ENCODE measurements around the gene CCDC13.
A peak's percentile ranks its signal among the peaks of the same experiment; 100 is the strongest.

CCDC13 gene

GRCh38 chr3:42795621-42796181 is 22.6 kb upstream of the CCDC13 start:
- no peak for DNase-seq

GRCh38 chr3:42790714-42791229 is 17.7 kb upstream of the CCDC13 start:
- DNase-seq = no peak

GRCh38 chr3:42786631-42787030 is 13.6 kb upstream of the CCDC13 start:
- no peak for DNase-seq

- DNase-seq = no peak
Measured at GRCh38 chr3:42786212-42786611, 13.2 kb upstream of the CCDC13 start.

GRCh38 chr3:42780892-42781700 is 8.0 kb upstream of the CCDC13 start:
- DNase-seq = no peak

- no peak for DNase-seq
Measured at GRCh38 chr3:42780398-42780797, 7.3 kb upstream of the CCDC13 start.

GRCh38 chr3:42778644-42779043 is 5.6 kb upstream of the CCDC13 start:
- DNase-seq = no peak

- DNase-seq = no peak
Measured at GRCh38 chr3:42773409-42773751, 327 bp upstream of the CCDC13 start.

- DNase-seq = no peak
Measured at GRCh38 chr3:42771271-42771670, 1.8 kb downstream of the CCDC13 start.

GRCh38 chr3:42769477-42770131 is 3.4 kb downstream of the CCDC13 start:
- DNase-seq = no peak

- DNase-seq = no peak
Measured at GRCh38 chr3:42764561-42765295, 8.3 kb downstream of the CCDC13 start.

GRCh38 chr3:42764115-42764514 is 8.9 kb downstream of the CCDC13 start:
- DNase-seq = no peak

- DNase-seq = no peak
Measured at GRCh38 chr3:42763021-42763420, 10.0 kb downstream of the CCDC13 start.

- peak; percentile 39 for DNase-seq
Measured at GRCh38 chr3:42762046-42762724, 10.9 kb downstream of the CCDC13 start.

GRCh38 chr3:42758126-42758525 is 14.9 kb downstream of the CCDC13 start:
- no peak for DNase-seq

GRCh38 chr3:42756681-42757213 is 16.3 kb downstream of the CCDC13 start:
- DNase-seq = no peak

GRCh38 chr3:42755681-42756578 is 17.1 kb downstream of the CCDC13 start:
- no peak for DNase-seq

- no peak for DNase-seq
Measured at GRCh38 chr3:42753757-42754156, 19.3 kb downstream of the CCDC13 start.

- no peak for DNase-seq
Measured at GRCh38 chr3:42752961-42753360, 20.1 kb downstream of the CCDC13 start.

- no peak for DNase-seq
Measured at GRCh38 chr3:42752441-42752840, 20.6 kb downstream of the CCDC13 start.

- no peak for DNase-seq
Measured at GRCh38 chr3:42751609-42752008, 21.4 kb downstream of the CCDC13 start.
